GM21529 (cell line): ENCODE results near the gene CWF19L2.

Source experiments
- ATAC-seq: cut with Tn5 transposase; IDR thresholded peaks from one replicate; pipeline ENCODE4 v1.9.1; 2021; ENCODE audit not compliant: unreplicated experiment

CWF19L2 gene

DNA sequence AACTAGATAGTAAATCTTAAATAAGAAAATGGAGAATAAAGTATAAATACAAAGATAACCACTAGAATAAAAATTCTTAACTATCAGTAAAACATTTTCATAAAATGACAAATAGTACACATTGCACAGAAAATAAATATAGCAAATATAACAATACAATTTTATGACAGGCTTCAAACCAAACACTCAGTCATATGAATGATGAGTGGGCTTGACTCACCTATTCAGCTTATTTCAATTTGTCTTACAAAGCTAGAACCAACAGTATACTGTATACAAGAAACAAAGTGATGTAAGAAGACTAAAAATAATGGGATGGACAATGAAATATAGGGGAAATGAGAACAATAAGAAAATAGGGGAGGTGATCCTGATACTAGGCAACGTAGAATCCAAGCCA lies 141.2 kb downstream of the CWF19L2 start:
- ATAC-seq = no peak

DNA sequence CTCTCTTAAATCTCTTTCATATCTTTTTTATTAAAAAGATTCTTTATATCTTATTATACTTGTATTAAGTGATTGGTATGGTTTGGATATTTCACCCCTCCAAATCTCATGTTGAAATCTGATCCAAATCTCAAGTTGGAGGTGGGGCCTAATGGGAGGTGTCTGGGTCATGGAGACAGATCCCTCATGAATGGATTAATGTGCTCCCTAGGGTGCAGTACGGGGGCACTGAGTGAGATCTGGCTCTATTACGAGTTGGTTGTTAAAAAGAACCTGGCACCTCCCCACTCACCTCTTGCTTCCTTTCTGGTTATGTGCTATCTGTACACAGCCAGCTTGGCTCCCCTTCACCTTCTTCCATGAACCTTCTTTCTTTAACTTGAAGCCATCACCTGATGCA lies 149.6 kb downstream of the CWF19L2 start:
- ATAC-seq = no peak

DNA sequence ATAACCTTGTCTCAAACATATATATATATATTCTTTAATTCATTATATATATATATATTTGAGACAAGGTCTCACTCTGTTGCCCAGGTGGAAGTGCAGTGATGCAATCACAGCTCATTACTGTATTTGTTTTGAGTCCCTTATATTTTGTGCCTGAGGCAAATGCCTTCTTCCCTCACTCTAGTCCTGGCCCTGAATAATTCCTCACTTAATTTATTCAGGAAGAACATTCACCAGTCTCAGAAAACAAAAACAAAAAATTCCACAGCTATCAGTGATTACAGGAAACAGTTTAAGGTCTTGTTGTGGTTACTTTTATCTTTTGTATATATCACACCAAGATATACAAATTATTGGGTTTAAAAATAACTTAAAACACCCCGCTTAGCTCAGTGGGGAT lies 155.7 kb downstream of the CWF19L2 start:
- no peak for ATAC-seq

DNA sequence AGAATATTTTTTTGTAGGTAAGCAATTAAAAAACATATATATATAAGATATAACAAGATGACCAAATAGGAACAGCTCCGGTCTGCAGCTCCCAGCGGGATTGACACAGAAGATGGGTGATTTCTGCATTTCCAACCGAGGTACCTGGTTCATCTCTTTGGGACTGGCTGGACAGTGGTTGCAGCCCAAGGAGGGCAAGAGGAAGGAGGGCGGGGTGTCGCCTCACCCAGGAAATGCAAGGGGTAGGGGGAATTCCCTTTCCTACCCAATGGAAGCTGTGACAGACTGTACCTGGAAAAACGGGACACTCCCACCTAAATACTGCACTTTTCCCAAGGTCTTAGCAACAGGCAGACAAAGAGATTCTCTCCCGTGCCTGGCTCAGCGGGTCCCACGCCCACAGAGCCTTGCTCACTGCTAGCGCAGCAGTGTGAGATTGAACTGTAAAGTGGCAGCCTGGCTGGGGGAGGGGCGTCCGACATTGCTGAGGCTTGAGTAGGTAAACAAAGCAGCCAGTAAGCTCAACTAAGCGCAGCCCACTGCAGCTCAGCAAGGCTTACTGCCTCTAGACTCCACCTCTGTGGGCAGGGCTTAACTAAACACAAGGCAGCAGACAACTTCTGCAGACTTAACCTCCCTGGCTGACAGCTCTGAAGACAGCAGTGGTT lies 163.8 kb downstream of the CWF19L2 start:
- no peak for ATAC-seq

DNA sequence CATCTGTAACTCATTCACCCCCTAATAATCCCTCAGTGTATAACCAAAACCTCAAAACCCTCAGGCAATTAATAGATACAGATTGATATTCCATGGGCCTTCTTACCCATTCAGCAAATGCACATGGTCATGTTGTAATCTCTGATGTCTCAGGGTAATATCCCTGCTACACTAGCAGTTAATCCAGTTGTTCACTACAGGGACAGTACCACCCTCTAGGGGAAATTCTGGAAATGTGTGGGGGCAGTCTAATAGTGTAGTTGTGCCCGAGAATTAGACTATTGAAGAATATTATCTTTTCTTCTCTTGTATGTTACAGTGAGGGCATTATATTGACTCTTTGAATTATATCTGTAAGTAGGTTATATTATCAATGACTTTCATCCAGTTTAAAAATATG lies 175.4 kb downstream of the CWF19L2 start:
- ATAC-seq = no peak
